GM18498 (cell line): ENCODE data around the gene ZAR1L.
A peak's percentile ranks its signal among the peaks of the same experiment; 100 is the strongest.
"Not testable (repeated sequence)": the region's sequence is repeated elsewhere in the genome, so short reads cannot be mapped to it uniquely, and the experiment has no call there.

Source experiments
- ATAC-seq: cut with Tn5 transposase; IDR thresholded peaks from one replicate; pipeline ENCODE4 v1.9.1; 2021; ENCODE audit warnings: mild to moderate bottlenecking, moderate library complexity; ENCODE audit not compliant: unreplicated experiment

Gene ZAR1L

DNA sequence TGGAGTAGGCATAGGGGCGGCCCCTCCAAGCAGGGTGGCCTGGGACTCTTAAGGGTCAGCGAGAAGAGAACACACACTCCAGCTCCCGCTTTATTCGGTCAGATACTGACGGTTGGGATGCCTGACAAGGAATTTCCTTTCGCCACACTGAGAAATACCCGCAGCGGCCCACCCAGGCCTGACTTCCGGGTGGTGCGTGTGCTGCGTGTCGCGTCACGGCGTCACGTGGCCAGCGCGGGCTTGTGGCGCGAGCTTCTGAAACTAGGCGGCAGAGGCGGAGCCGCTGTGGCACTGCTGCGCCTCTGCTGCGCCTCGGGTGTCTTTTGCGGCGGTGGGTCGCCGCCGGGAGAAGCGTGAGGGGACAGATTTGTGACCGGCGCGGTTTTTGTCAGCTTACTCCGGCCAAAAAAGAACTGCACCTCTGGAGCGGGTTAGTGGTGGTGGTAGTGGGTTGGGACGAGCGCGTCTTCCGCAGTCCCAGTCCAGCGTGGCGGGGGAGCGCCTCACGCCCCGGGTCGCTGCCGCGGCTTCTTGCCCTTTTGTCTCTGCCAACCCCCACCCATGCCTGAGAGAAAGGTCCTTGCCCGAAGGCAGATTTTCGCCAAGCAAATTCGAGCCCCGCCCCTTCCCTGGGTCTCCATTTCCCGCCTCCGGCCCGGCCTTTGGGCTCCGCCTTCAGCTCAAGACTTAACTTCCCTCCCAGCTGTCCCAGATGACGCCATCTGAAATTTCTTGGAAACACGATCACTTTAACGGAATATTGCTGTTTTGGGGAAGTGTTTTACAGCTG is at the start of gene ZAR1L, which contains the start of gene BRCA2:
Gene ZAR1L, minus strand, starts transcription at position 126 of the 790 bp plus-strand sequence. CDS start 3,438 bp downstream, outside the sequence.
Gene BRCA2, plus strand, starts transcription at position 271 of the 790 bp plus-strand sequence. CDS start 953 bp downstream, outside the sequence.
- peak; percentile 96 for ATAC-seq

- no peak for ATAC-seq
Measured at GRCh38 chr13:32362574-32362973, 47.4 kb upstream of the ZAR1L start.

- ATAC-seq = not testable (repeated sequence)
Measured at GRCh38 chr13:32355935-32356334, 40.8 kb upstream of the ZAR1L start.

DNA sequence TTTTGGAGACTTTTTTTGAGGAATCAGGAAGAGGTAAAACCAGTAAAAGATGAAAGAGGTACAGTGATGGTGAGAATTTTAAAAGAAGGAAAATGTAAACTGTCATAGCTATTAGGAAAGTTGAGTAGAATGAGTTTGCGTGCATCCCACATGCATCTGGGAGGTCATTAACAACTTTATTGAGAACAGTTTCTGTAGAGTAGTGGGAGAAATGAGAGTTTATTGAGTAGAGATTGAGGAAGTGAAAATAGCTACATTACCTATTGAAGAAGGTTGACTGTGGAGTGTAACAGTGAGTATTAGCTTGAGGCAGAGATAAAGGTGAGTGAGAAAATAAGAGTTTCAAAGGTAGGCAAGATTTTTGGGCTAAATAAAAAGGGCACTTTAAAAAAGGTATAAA is 38.9 kb upstream of the ZAR1L start:
- ATAC-seq = peak; percentile 76

- not testable (repeated sequence) for ATAC-seq
Measured at GRCh38 chr13:32350839-32351441, 35.8 kb upstream of the ZAR1L start.

- ATAC-seq = no peak
Measured at GRCh38 chr13:32347651-32348050, 32.5 kb upstream of the ZAR1L start.

DNA sequence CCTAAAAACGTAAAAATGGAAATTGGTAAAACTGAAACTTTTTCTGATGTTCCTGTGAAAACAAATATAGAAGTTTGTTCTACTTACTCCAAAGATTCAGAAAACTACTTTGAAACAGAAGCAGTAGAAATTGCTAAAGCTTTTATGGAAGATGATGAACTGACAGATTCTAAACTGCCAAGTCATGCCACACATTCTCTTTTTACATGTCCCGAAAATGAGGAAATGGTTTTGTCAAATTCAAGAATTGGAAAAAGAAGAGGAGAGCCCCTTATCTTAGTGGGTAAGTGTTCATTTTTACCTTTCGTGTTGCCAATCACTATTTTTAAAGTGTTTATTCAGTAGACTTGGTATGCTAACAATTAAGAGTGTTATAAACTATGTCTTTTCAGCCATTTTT is 25.8 kb upstream of the ZAR1L start:
- ATAC-seq = no peak

- no peak for ATAC-seq
Measured at GRCh38 chr13:32334671-32335070, 19.5 kb upstream of the ZAR1L start.

GRCh38 chr13:32330441-32330840 is 15.3 kb upstream of the ZAR1L start:
- ATAC-seq = no peak

- ATAC-seq = no peak
Measured at GRCh38 chr13:32323912-32324311, 8.7 kb upstream of the ZAR1L start.

DNA sequence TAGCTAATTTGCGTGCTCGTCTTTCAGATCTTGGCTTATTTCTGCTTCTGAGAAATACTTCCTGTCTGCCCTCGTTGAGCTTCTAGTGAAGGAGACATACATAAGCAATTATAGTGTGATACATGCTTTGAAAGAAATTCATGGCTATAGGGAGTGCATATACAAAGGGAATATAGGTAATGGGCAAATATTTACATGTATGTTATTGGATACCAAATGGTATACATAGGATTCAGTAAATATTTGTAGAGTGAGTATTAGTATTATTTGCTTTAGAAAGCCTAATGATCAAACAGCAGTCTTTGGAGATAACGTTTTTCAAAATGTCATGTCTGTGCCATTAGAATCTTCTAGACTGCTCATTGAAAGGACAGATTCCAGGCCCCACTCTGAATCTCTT is 5.4 kb upstream of the ZAR1L start:
- no peak for ATAC-seq

DNA sequence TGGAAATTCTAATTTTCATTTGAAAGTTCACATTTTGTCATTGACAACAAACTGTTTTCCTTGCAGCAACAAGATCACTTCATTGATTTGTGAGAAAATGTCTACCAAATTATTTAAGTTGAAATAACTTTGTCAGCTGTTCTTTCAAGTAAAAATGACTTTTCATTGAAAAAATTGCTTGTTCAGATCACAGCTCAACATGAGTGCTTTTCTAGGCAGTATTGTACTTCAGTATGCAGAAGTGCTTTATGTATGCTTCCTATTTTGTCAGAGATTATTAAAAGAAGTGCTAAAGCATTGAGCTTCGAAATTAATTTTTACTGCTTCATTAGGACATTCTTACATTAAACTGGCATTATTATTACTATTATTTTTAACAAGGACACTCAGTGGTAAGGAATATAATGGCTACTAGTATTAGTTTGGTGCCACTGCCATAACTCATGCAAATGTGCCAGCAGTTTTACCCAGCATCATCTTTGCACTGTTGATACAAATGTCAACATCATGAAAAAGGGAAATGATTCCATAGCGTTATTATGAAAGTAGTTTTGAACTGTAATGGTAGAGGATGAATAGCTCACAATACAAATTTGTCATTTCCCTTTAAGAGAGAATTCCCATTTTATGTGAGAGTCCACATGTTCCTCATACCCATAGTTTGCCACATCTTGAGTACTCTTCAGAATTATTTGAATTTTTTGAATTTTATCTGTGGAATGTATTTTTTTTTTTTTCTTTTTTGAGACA is 2.7 kb upstream of the ZAR1L start:
- no peak for ATAC-seq

- ATAC-seq = no peak
Measured at GRCh38 chr13:32316501-32316900, 1.3 kb upstream of the ZAR1L start.

- peak; percentile 55 for ATAC-seq
Measured at GRCh38 chr13:32316028-32316339, 821 bp upstream of the ZAR1L start.

- peak; percentile 27 for ATAC-seq
Measured at GRCh38 chr13:32314271-32315237, 609 bp downstream of the ZAR1L start.

DNA sequence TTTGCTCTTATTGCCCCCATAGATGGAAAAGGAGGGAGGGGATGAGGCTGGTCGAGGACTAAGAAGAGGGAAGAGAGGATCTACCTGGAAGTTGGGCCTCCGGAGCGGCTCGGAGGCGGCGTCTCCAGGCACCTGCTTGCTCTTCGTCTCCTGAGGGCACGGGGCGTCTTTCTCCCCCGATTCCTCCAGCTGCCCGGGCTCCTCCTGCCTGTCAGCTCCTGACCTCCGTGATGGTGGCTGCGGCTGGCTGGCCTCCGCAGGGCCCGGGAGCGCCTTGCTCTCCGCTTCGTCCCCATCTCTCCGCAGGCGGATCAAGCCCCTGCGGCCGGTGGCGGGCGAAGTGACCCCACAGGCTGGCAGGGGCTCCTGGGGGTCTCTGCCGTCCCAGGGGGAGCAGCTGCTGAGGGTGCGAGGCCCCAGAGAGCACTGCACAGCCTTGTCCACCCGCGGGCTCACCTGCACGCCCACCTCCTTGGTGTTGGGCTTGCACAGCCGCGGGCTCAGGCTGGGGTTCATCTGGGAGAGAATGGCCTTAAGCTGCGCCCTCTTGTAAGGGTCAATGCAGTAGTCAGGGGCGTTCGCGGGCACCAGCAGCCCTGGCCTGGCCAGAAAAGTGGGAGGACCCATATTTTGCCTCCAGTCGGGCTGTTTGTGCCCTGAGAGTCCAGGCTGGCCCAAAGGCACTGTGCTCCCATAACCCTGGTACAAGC is 3.8 kb downstream of the ZAR1L start:
- ATAC-seq = no peak

GRCh38 chr13:32310134-32310706 is 4.9 kb downstream of the ZAR1L start:
- ATAC-seq = peak; percentile 58

DNA sequence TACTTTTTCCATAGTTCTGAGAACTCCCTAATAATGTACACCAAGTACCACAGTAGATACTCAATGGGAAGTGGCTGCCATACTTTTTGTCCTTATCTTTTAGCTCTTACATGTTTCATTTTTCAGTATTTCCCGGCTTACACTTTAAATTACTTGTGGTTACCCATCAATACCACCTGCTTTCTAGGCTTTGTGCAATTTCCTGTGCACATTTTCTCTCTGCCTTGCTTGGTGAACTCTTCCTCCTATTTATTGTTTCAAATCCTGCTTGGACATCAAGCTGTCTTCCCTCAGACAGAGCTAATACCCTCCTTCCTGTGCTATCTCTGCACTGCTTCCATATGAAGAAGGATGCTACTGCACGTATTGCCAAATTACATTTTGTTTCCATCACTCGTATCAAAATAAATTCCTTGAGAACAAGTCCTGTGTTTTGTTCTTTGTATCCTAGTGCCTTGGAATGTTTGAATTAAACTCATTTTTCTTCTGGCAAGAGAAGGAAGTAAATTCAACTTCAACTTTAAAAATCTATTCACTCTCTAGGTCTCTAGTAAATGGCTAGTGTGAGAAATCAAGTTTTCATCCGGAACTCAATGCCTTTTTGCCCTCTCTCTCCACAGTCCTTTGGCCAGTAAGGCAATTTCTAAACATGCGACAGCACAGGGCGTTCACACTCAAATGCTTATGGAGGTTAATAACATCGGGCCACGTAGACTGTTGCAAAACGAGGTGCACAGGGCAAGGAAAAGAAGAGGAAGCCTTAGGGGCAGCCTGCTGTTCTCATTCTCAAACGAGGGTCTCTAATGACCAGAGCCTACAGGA is 5.6 kb downstream of the ZAR1L start:
- ATAC-seq = peak; percentile 18

DNA sequence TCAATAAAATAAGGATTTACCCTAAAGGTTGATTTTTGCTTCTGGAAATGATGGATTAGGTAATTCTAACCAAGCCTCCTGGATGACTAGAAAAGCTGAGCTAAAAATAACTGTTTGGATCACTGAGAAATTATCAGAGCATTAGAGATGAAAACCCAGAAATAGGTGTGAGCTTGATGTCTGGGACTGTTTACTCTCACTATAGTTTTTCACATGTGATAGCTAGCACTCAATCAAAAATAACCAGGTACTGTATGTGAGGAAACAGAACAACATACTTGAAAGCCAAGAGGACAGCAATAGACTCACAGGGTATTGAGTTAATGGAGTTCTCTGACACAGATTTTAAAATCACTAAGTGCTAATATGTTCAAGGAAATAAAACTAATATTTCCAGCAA is 9.5 kb downstream of the ZAR1L start:
- ATAC-seq = no peak
